Measurements from ENCODE around the gene TM9SF1.
A peak's percentile ranks its signal among the peaks of the same experiment; 100 is the strongest.

TM9SF1 gene

DNA sequence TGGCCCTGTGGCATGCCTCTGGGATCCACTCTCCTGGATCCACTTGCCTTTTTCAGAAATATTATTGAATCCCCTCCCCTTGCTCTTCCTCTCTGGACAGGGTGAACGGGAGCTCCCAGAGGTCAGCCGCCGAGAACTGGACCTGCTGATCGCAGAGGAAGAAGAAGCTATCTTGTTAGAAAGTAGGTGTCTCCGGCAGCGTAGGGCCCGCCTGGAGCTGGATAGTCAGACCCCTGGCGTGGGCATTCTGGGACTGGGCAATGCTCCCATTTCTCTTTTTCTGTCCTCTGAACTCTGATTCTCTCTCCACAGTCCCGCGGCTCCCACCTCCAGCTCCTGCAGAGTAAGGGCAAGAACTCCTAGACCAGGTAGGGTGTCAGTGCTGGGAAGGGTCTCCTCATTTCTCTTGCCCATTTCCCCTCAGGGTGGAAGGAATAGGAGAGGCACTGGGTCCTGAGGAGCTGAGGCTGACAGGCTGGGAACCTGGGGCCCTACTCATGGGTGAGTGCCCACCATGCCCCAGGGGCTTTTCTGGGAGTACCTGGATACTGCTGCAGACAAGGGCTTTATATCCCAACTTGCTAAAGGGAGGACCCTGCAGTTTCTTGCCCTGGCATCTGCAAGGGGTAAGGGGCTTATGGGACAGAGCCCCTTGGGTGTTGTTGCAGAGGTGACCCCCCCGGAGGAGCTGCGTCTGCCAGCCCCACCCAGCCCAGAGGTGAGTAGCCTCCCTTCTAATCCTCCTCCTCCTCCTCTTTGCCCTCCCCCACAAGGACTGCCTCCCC is 18.0 kb downstream of the TM9SF1 start:
- DNase-seq: no peak

DNA sequence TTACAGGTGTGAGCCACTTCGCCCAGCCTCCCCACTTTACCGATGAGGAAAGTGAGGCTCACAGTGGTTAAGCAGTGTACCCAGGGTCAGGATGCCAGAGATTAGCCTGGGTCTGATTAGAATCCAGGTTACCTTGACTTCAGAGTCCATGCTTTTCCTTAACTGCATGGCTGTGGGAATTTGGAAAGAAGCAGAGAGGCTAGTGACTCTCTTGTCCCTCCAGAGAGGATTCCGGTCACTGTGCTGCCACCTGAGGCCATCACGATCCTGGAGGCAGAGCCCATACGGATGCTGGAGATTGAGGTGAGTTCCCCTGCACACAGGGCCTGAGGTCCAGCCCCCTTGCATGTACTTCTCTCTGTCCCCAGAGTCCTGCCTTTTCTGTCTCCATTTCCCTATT is 18.6 kb downstream of the TM9SF1 start:
- no peak for DNase-seq

DNA sequence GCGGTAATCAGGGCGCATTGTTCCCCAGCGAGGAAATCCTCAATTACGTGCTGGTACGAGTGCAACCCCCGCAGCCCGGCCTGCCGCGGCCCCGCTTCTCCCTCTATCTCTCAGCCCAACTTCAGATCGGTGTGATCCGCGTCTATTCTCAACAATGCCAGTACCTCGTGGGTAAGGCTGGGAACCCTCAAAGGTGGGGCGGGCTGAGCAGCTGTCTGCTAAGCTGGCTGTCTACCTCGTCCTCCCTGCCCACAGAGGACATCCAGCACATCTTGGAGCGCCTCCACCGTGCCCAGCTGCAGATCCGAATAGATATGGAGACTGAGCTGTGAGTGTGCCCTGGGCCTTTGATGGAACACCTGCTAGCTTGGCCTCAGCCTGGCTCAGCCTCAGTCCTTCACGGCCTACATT is 22.4 kb downstream of the TM9SF1 start:
- no peak for DNase-seq

GRCh38 chr14:24172261-24172860 is 22.9 kb downstream of the TM9SF1 start:
- no peak for DNase-seq

DNA sequence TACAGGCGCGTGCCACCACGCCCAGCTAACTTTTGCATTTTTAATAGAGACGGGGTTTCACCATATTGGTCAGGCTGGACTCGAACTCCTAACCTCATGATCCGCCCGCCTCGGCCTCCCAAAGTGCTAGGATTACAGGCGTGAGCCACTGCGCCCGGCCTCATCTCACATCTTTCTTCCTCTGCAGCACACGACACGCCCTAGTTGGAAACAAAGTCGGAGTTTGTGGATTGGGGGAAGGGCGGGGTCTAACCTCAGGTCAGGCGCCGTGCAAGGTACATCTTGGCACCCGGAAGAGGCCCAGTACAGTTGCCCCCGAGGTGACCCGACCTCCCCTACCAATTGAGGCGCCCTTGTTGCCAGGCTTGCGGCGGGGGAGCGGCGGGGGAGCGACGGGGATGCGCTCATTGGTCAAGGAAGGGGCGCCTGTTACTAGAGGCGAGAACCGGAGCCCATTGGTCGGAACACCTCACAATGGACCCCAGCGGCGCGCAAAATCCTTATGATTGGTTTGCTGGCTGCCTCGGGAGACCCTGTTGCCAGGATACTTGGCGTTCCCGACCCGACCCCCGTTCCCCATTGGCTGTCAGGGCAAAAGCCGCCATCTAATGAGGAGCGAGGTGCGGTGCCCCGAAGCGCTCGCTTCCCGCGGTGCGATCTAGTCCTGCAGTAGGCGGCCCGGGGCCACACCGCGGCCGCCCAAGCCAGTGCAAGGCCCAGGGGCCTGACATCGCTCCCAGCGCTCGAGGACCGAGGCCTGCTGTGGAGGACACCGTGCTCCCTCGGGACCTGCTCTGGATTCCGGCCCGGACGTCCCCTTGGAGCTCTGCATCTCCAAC is 23.6 kb downstream of the TM9SF1 start, which contains the start of gene REC8:
Gene REC8, plus strand, starts transcription at position 659 of the 839 bp plus-strand sequence. CDS start 473 bp downstream, outside the sequence.
- DNase-seq: peak; percentile 71

DNA sequence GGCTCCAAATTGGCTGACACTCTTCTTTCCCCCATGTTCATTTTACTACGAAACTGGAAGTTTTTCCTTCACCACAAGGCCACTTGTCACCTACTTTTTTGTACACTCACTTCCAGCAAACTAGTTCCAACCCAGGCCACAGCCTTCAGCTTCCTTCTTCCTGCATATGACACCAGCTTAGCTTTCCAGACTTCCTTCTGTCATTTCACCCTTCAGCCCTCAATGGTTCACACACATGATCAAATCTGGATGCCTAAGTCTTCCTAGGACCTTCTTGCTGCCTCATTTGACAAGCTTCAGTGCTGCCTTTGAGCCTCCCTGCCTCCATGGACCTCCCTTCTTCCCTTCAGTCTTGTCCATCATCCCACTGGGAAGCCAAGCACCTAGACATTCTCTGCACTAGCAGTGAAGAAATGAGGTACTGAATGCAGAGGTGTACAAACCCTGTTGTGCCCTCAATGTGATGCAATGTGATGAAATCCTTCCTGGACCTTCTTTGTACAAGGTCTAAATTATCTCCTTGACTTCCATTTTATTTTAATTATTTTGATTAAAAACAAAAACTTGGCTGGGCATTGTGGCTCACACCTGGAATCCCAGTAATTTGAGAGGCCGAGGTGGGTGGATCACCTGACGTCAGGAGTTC is 27.6 kb downstream of the TM9SF1 start:
- no peak for DNase-seq

DNA sequence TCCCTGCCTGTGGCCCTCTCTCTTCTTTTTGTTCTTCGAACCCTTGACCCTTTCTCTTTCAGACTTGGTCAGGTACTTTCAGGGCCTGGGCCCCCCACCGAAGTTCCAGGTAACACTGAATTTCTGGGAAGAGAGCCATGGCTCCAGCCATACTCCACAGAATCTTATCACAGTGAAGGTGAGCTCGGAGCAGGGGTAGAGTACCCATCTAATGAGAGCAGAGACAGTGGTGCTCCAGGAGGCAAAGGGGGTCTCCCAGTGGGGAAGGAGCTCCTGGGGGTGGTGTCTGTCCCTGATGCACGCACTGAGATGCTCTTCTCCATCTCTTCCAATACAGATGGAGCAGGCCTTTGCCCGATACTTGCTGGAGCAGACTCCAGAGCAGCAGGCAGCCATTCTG is 29.5 kb downstream of the TM9SF1 start:
- no peak for DNase-seq

DNA sequence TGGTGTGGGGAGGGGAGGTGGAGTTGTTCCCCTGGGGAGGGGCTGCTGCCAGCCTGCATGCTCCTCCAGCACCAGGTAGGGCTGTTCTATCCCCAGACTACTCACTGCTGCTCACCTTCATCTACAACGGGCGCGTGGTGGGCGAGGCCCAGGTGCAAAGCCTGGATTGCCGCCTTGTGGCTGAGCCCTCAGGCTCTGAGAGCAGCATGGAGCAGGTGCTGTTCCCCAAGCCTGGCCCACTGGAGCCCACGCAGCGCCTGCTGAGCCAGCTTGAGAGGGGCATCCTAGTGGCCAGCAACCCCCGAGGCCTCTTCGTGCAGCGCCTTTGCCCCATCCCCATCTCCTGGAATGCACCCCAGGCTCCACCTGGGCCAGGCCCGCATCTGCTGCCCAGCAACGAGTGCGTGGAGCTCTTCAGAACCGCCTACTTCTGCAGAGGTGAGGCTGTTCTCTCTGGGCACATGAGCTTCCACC is 30.7 kb downstream of the TM9SF1 start:
- DNase-seq: no peak

DNA sequence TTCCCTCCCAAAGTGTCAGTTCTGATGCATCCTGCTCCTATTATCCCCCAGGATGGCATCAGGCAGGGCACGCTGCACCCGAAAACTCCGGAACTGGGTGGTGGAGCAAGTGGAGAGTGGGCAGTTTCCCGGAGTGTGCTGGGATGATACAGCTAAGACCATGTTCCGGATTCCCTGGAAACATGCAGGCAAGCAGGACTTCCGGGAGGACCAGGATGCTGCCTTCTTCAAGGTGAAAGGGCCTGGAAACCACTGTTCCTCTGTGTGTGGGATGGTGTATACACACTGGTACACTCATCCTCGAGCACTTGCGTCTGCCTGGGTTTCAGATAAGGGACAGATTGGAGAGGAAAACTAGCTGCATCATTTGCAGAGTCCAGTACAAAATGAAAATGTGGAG is 33.1 kb downstream of the TM9SF1 start:
- no peak for DNase-seq

- peak; percentile 96 for DNase-seq
These were observed 34.1 kb downstream of the TM9SF1 start, which contains the start of gene IRF9 for GRCh38 chr14:24160850-24161804. Gene IRF9, plus strand, starts transcription at chr14:24161265. Its CDS starts 880 bp downstream, at chr14:24162145.

DNA sequence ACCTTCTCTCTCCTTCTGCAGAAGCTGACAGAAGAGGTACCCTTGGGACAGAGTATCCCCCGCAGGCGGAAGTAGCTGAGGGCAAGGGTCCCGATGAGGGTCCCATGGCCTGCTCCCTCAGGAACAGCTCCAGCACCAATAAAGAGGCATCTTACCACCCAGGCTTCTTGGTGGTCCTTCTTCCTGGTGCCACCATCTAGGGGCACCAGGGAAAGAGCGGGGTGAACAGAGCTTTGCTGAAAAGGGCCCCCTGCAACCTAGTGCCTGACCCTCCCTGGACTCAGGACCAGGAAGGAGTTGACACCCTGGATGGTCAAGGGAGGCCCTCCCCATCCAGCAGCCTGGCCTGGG is 34.8 kb downstream of the TM9SF1 start:
- no peak for DNase-seq

- no peak for DNase-seq
These were observed 35.3 kb downstream of the TM9SF1 start for GRCh38 chr14:24159777-24160498.

GRCh38 chr14:24157331-24157730 is 37.9 kb downstream of the TM9SF1 start:
- no peak for DNase-seq

DNA sequence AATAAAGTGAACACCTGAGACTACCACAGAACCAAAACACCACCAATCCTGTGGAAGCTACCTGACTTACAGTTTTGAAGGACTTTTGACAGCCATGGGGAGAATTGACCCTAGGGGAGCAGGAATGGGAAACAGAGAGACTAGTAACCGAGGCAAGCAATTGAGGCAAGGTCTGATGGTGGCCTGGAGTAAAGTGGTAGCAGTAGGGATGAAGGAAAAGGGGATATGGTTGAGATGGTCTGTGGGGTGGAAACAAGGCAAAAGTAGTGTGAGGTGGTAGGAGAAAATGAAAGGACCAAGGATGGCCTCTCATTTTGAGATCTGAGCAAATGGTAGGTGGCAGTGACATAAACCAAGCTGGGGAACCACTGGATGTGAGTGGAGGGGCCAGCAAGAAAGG is 38.4 kb downstream of the TM9SF1 start:
- no peak for DNase-seq

- no peak for DNase-seq
These were observed 40.1 kb downstream of the TM9SF1 start for GRCh38 chr14:24155100-24155499.

DNA sequence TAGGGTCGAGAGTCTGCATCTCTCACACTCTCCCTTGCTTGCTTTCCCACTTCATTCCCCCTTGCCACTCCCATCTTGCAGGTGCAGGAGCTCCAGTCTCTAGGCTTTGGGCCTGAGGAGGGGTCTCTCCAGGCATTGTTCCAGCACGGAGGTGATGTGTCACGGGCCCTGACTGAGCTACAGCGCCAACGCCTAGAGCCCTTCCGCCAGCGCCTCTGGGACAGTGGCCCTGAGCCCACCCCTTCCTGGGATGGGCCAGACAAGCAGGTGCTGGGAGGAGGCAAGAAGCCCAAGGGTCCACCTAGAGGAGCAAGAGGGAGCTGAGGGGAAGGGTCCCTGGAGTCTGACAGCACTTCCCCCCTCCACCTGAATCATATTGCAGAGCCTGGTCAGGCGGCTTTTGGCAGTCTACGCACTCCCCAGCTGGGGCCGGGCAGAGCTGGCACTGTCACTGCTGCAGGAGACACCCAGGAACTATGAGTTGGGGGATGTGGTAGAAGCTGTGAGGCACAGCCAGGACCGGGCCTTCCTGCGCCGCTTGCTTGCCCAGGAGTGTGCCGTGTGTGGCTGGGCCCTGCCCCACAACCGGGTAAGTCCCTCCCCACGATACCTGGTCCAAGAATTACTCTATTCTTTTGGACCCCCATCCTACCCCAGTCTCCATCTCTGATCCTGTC is 43.7 kb downstream of the TM9SF1 start:
- no peak for DNase-seq

- DNase-seq: no peak
These were observed 44.2 kb downstream of the TM9SF1 start for GRCh38 chr14:24150993-24151392.

- DNase-seq: no peak
These were observed 44.7 kb downstream of the TM9SF1 start for GRCh38 chr14:24150567-24150966.

- no peak for DNase-seq
These were observed 45.2 kb downstream of the TM9SF1 start for GRCh38 chr14:24150061-24150460.

GRCh38 chr14:24149302-24149969 is 45.8 kb downstream of the TM9SF1 start:
- no peak for DNase-seq

Data from fibroblast of skin of scalp (primary cell).